ENCODE data around the gene ADARB2. TPM values are rescaled to one million over a fixed set of nuclear protein-coding genes. Genes with fewer than 3 reads are reported as not detected.

Gene ADARB2
- total and polyA plus RNA-seq, 4 donors = under 0.01 to 0.79 TPM; not detected in 2

GRCh38 chr10:1138529-1138928, 598.8 kb downstream of the ADARB2 start:
- Histone ChIP-seq H3K36me3 (ENCODE audit: control insufficient read depth in 1 of 2, insufficient read depth in 2 of 2, low read length in 1 of 2) (no peaks in the 10 kb centered on the region), H3K9me3 (ENCODE audit: control insufficient read depth, low read length) (peaks cover 6% of the 10 kb centered on the region), H3K27ac (ENCODE audit: low read depth in 1 of 2, low read length in 2 of 2) (no peak overlapping the region), H3K27me3 (ENCODE audit: control insufficient read depth in 1 of 2, insufficient read depth in 2 of 2, low read length in 1 of 2) (no peaks in the 10 kb centered on the region), H3K4me3 (ENCODE audit: low read length in 2 of 2) (no peak overlapping the region), H3K4me1 (ENCODE audit: control insufficient read depth in 1 of 2, insufficient read depth in 2 of 2, low read length in 2 of 2) (no peaks in the 10 kb centered on the region)
- intact Hi-C loops (cut with DNase I) = no loop called here
- WGBS, 2 donors = 86 to 87% methylated on average over 1 of the region's 1 CpG
- ATAC-seq (ENCODE audit: low FRiP score) (no peak), DNase-seq (no peak)

DNA sequence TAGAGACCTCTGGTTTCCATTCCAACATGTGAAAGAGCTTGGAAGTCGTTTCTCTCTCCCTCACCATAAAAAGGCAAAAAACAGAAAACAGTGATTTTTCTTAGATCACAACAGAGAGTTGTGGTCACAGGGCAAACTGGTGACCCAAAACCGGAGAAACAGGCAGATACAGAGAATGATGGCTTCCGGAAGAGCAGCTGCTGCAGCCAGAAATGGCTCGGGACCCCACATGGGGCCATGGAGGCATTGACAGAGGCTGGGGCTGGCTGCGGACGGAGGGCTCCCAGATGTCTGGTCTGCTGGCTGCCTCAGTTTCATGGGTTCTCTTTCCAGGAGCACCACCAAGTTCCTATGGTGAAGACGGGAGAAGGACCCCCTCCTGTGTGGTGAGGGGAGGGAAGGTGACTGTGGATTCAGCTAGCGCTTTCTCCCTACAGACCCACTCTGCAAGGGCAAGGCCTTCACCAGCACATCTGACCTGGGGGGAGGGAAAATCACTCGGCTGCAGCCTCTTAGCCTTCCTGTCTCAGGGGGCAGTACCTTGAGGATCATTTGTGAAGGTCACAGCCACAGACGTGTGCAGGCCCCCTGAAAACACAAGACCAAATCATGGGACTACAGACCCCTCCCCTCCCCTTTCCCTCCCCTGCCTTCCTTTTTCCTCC, 599.7 kb downstream of the ADARB2 start:
- H3K27me3 ChIP-seq (ENCODE audit: control insufficient read depth in 1 of 2, insufficient read depth in 2 of 2, low read length in 1 of 2) = no peaks in the 10 kb centered on the region
- peaks cover 6% of the 10 kb centered on the region for H3K9me3 ChIP-seq (ENCODE audit: control insufficient read depth, low read length)
- no peaks in the 10 kb centered on the region for H3K4me1 ChIP-seq (ENCODE audit: control insufficient read depth in 1 of 2, insufficient read depth in 2 of 2, low read length in 2 of 2)
- intact Hi-C loops (cut with DNase I) = no loop called here
- H3K27ac ChIP-seq (ENCODE audit: low read depth in 1 of 2, low read length in 2 of 2) = no peak overlapping the region
- WGBS, 2 donors = 65 to 69% methylated on average over 10 of the region's 10 CpGs
- H3K36me3 ChIP-seq (ENCODE audit: control insufficient read depth in 1 of 2, insufficient read depth in 2 of 2, low read length in 1 of 2) = peaks cover 0 to under 1% of the 10 kb centered on the region in 2 donors
- no peak overlapping the region for H3K4me3 ChIP-seq (ENCODE audit: low read length in 2 of 2)
- ATAC-seq (ENCODE audit: low FRiP score) (no peak), DNase-seq (no peak)

DNA sequence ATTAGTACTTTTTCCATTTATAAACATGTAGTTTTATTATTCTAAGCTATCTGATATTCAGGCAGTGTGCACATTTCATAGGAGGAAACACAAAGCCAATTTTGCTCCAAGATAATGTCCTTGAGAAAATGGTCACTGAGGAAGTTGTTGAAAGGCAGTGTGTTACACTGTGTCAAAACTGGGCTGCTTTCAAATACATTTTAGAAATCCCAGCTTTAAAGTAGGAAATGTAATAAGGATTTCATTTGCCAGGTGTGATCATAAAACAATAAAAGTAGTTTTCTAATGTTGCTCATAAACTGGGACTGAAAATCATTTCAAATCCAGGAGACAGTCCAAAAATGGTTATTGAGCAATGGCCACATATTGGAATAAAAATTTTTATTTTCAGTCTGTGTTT, 601.1 kb downstream of the ADARB2 start:
- H3K9me3 ChIP-seq (ENCODE audit: control insufficient read depth, low read length) = peaks cover 6% of the 10 kb centered on the region
- H3K27me3 ChIP-seq (ENCODE audit: control insufficient read depth in 1 of 2, insufficient read depth in 2 of 2, low read length in 1 of 2) = no peaks in the 10 kb centered on the region
- no peaks in the 10 kb centered on the region for H3K4me1 ChIP-seq (ENCODE audit: control insufficient read depth in 1 of 2, insufficient read depth in 2 of 2, low read length in 2 of 2)
- no peak overlapping the region for H3K4me3 ChIP-seq (ENCODE audit: low read length in 2 of 2)
- peaks cover 0 to 7% of the 10 kb centered on the region in 2 donors for H3K36me3 ChIP-seq (ENCODE audit: control insufficient read depth in 1 of 2, insufficient read depth in 2 of 2, low read length in 1 of 2)
- intact Hi-C loops (cut with DNase I) = no loop called here
- DNase-seq (no peak), ATAC-seq (ENCODE audit: low FRiP score) (no peak)
- no peak overlapping the region for H3K27ac ChIP-seq (ENCODE audit: low read depth in 1 of 2, low read length in 2 of 2)

GRCh38 chr10:1134156-1134555, 603.2 kb downstream of the ADARB2 start:
- 58 to 62% methylated on average over 2 of the region's 2 CpGs for WGBS, 2 donors
- ATAC-seq (ENCODE audit: low FRiP score) (no peak), DNase-seq (no peak)
- H3K36me3 ChIP-seq (ENCODE audit: control insufficient read depth in 1 of 2, insufficient read depth in 2 of 2, low read length in 1 of 2) = peaks cover 0 to 10% of the 10 kb centered on the region in 2 donors
- H3K27me3 ChIP-seq (ENCODE audit: control insufficient read depth in 1 of 2, insufficient read depth in 2 of 2, low read length in 1 of 2) = no peaks in the 10 kb centered on the region
- no peaks in the 10 kb centered on the region for H3K4me1 ChIP-seq (ENCODE audit: control insufficient read depth in 1 of 2, insufficient read depth in 2 of 2, low read length in 2 of 2)
- intact Hi-C loops (cut with DNase I) = no loop called here
- H3K27ac ChIP-seq (ENCODE audit: low read depth in 1 of 2, low read length in 2 of 2) = no peak overlapping the region
- H3K9me3 ChIP-seq (ENCODE audit: control insufficient read depth, low read length) = peaks cover 6% of the 10 kb centered on the region
- no peak overlapping the region for H3K4me3 ChIP-seq (ENCODE audit: low read length in 2 of 2)

DNA sequence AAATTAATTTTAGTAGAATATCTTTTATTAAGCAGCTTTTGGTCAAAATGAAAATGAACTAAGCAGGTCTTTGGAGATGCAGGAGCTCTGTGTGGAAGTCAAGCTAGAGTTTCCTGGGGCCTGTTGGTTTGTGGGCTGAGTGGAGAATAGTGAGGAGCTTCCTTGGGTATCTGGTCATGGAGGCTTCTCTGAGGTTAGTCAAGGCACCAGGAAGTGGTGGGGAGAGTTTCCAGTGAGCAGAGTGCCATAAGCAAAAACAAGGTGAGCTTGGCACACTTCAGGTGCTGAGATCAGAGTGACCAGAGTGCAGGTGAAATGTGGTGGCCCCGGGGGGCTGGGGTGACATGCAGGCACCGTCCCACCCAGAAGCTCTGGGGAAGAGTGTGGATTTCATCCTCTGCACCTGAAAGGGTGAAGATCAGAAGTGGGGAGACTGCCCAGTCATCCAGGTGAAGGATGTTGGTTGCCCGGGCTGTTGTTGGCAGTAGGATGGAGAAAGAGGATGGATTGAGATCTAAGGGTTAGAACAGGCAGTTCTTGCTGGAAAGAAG, 603.8 kb downstream of the ADARB2 start:
- no peak overlapping the region for H3K27ac ChIP-seq (ENCODE audit: low read depth in 1 of 2, low read length in 2 of 2)
- no peaks in the 10 kb centered on the region for H3K27me3 ChIP-seq (ENCODE audit: control insufficient read depth in 1 of 2, insufficient read depth in 2 of 2, low read length in 1 of 2)
- 92 to 93% methylated on average over 3 of the region's 3 CpGs for WGBS, 2 donors
- ATAC-seq (ENCODE audit: low FRiP score) (no peak), DNase-seq (no peak)
- no peaks in the 10 kb centered on the region for H3K4me1 ChIP-seq (ENCODE audit: control insufficient read depth in 1 of 2, insufficient read depth in 2 of 2, low read length in 2 of 2)
- intact Hi-C loops (cut with DNase I) = no loop called here
- peaks cover 6% of the 10 kb centered on the region for H3K9me3 ChIP-seq (ENCODE audit: control insufficient read depth, low read length)
- no peak overlapping the region for H3K4me3 ChIP-seq (ENCODE audit: low read length in 2 of 2)
- H3K36me3 ChIP-seq (ENCODE audit: control insufficient read depth in 1 of 2, insufficient read depth in 2 of 2, low read length in 1 of 2) = peaks cover 0 to 11% of the 10 kb centered on the region in 2 donors

DNA sequence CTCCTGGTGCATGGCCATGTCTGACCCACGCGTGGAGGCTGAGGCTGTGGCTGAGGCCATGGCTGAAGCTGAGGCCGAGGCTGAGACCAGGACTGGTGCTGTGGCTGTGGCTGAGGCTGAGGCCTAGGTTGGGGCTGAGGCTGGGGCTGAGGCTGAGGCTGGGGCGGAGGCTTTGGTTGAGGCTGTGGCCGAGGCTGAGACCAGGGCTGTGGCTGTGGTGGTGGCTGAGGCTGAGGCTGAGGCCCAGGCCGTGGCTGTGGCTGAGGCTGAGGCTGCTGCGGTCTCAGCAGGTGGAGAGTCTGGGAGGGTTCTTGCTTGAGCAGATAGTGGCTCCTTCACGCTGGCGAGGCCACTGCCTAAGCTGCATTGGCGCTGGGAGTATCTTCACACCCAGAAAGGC, 604.7 kb downstream of the ADARB2 start:
- DNase-seq (no peak), ATAC-seq (ENCODE audit: low FRiP score) (peak; percentile 29)
- Histone ChIP-seq H3K36me3 (ENCODE audit: control insufficient read depth in 1 of 2, insufficient read depth in 2 of 2, low read length in 1 of 2) (peaks cover 0 to 13% of the 10 kb centered on the region in 2 donors), H3K4me3 (ENCODE audit: low read length in 2 of 2) (no peak overlapping the region), H3K27me3 (ENCODE audit: control insufficient read depth in 1 of 2, insufficient read depth in 2 of 2, low read length in 1 of 2) (no peaks in the 10 kb centered on the region), H3K27ac (ENCODE audit: low read depth in 1 of 2, low read length in 2 of 2) (no peak overlapping the region), H3K9me3 (ENCODE audit: control insufficient read depth, low read length) (peaks cover 1% of the 10 kb centered on the region), H3K4me1 (ENCODE audit: control insufficient read depth in 1 of 2, insufficient read depth in 2 of 2, low read length in 2 of 2) (no peaks in the 10 kb centered on the region)
- 85 to 87% methylated on average over 10 of the region's 10 CpGs for WGBS, 2 donors
- intact Hi-C loops (cut with DNase I) = no loop called here

DNA sequence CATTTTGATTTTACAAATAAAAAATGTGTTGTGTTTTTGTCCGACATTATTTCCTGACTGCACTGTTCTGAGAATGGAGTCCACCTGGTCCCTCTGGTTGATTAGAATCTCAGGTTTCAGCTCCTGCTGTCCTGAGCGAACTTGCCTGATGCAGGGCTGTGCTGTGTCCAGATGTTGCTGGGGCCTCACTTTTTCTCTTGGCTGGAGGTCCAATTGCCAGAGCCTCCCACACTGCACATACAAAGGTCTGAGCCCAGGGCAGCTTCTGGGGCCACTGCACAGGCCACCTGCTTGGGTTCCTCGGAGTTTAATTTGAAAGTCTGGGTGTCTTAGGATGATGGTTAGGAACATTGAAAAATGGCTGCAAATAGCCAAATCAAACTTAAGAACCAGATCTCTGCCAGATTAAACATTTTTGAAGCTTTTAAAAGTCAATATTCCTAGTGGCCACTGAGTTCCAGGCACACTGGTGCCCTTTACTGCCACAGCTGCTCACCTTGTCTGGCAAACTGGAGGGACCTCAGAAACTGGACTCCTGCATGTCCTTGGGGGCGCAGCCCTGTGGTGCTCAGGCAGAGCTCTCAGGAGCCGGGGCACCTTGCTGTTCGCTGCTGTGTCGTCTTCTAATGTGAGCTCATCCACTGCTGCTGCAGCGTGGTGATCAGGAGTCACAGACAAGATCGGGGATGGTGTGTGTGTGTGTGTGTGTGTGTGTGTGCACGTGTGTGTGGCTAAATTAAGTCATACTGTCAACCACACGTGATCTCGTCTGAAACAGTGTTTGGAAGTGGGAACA, 606.1 kb downstream of the ADARB2 start:
- Histone ChIP-seq H3K4me3 (ENCODE audit: low read length in 2 of 2) (no peak overlapping the region), H3K9me3 (ENCODE audit: control insufficient read depth, low read length) (no peaks in the 10 kb centered on the region), H3K27ac (ENCODE audit: low read depth in 1 of 2, low read length in 2 of 2) (no peak overlapping the region), H3K27me3 (ENCODE audit: control insufficient read depth in 1 of 2, insufficient read depth in 2 of 2, low read length in 1 of 2) (no peaks in the 10 kb centered on the region), H3K4me1 (ENCODE audit: control insufficient read depth in 1 of 2, insufficient read depth in 2 of 2, low read length in 2 of 2) (no peaks in the 10 kb centered on the region), H3K36me3 (ENCODE audit: control insufficient read depth in 1 of 2, insufficient read depth in 2 of 2, low read length in 1 of 2) (peaks cover 0 to 14% of the 10 kb centered on the region in 2 donors)
- no peak for ATAC-seq (ENCODE audit: low FRiP score)
- intact Hi-C loops (cut with DNase I) = no loop called here
- no peak for DNase-seq
- WGBS, 2 donors = 89 to 91% methylated on average over 12 of the region's 12 CpGs

DNA sequence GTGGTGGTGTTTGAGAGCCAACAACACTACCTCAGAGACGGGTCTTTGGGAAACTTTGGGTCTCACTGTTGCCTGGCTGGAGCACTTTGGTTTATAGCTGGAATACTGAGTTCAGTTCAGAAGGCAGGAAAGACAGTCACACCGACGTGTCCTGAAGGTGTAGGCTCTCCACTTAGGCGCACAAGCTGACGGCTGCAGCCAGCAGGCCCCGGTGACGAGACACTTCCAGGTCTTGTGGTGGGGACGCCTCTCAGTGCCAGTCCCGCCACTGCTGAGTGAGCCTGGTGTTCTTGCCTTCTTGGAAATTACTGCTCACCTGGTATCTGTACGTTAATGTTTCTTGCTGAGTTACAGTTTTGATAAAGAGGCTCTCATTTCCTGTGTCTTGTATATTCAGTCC, 607.1 kb downstream of the ADARB2 start:
- H3K36me3 ChIP-seq (ENCODE audit: control insufficient read depth in 1 of 2, insufficient read depth in 2 of 2, low read length in 1 of 2) = peaks cover 0 to 15% of the 10 kb centered on the region in 2 donors

GRCh38 chr10:1128649-1129048, 608.7 kb downstream of the ADARB2 start:
- H3K27ac ChIP-seq (ENCODE audit: low read depth in 1 of 2, low read length in 2 of 2) = no peak overlapping the region
- DNase-seq (no peak), ATAC-seq (ENCODE audit: low FRiP score) (no peak)
- intact Hi-C loops (cut with DNase I) = no loop called here
- WGBS, 2 donors = 97% methylated on average over 21 of the region's 21 CpGs
- peaks cover 0 to 17% of the 10 kb centered on the region in 2 donors for H3K36me3 ChIP-seq (ENCODE audit: control insufficient read depth in 1 of 2, insufficient read depth in 2 of 2, low read length in 1 of 2)
- no peak overlapping the region for H3K4me3 ChIP-seq (ENCODE audit: low read length in 2 of 2)
- H3K4me1 ChIP-seq (ENCODE audit: control insufficient read depth in 1 of 2, insufficient read depth in 2 of 2, low read length in 2 of 2) = no peaks in the 10 kb centered on the region
- no peaks in the 10 kb centered on the region for H3K27me3 ChIP-seq (ENCODE audit: control insufficient read depth in 1 of 2, insufficient read depth in 2 of 2, low read length in 1 of 2)
- H3K9me3 ChIP-seq (ENCODE audit: control insufficient read depth, low read length) = no peaks in the 10 kb centered on the region

More for the DNA sequence above, 607.1 kb downstream of the ADARB2 start:
- 95 to 96% methylated on average over 10 of the region's 10 CpGs for WGBS, 2 donors
- Histone ChIP-seq H3K27me3 (ENCODE audit: control insufficient read depth in 1 of 2, insufficient read depth in 2 of 2, low read length in 1 of 2) (no peaks in the 10 kb centered on the region), H3K9me3 (ENCODE audit: control insufficient read depth, low read length) (no peaks in the 10 kb centered on the region), H3K4me1 (ENCODE audit: control insufficient read depth in 1 of 2, insufficient read depth in 2 of 2, low read length in 2 of 2) (no peaks in the 10 kb centered on the region), H3K27ac (ENCODE audit: low read depth in 1 of 2, low read length in 2 of 2) (no peak overlapping the region), H3K4me3 (ENCODE audit: low read length in 2 of 2) (no peak overlapping the region)
- no peak for DNase-seq
- ATAC-seq (ENCODE audit: low FRiP score) = no peak
- intact Hi-C loops (cut with DNase I) = no loop called here

All from aorta (tissue), 5 donors.